SJCRH30 (cell line): ENCODE measurements around the gene MAPK13. TPM values are rescaled to one million over a fixed set of nuclear protein-coding genes. Genes with fewer than 3 reads are reported as not detected.

Experiments
- DNase-seq, 2 experiments: peaks; one replicate each; pipeline ENCODE4 v3.0.0-alpha.2; 2015 to 2020
- H3K27ac ChIP-seq: fragments of 250-450 bp; sonication (Bioruptor Pico); 2 replicates; pipeline ENCODE4 v1.5.1; 2020; ENCODE audit warnings: mild to moderate bottlenecking, moderate library complexity
- H3K27me3 ChIP-seq: fragments of 250-450 bp; sonication (Bioruptor Pico); 2 replicates; pipeline ENCODE4 v1.5.1; 2020; ENCODE audit warnings: mild to moderate bottlenecking, moderate library complexity
- H3K36me3 ChIP-seq: fragments of 250-450 bp; sonication (Bioruptor Pico); 2 replicates; pipeline ENCODE4 v1.5.1; 2020; ENCODE audit warnings: mild to moderate bottlenecking, moderate library complexity
- H3K4me1 ChIP-seq: fragments of 250-450 bp; sonication (Bioruptor Pico); 2 replicates; pipeline ENCODE4 v1.5.1; 2020; ENCODE audit warnings: mild to moderate bottlenecking, moderate library complexity
- H3K4me3 ChIP-seq: fragments of 250-450 bp; sonication (Bioruptor Pico); 2 replicates; pipeline ENCODE4 v1.5.1; 2020; ENCODE audit warnings: mild to moderate bottlenecking, moderate library complexity
- H3K9me3 ChIP-seq: fragments of 250-450 bp; sonication (Bioruptor Pico); replicated peaks from 2 replicates; pipeline ENCODE4 v1.5.1; 2020; ENCODE audit warnings: mild to moderate bottlenecking, moderate library complexity
- total RNA-seq: library from RNA; depleted of rRNA; stranded (reverse); fragments of >200 nt; shearing (Covaris generic); gene quantifications from 2 replicates; pipeline ENCODE4 v1.2.3, GENCODE V29; 2014; rRNA removed

MAPK13 gene
- total RNA-seq, 1 experiment from 2014 or later = 0.08 TPM

DNA sequence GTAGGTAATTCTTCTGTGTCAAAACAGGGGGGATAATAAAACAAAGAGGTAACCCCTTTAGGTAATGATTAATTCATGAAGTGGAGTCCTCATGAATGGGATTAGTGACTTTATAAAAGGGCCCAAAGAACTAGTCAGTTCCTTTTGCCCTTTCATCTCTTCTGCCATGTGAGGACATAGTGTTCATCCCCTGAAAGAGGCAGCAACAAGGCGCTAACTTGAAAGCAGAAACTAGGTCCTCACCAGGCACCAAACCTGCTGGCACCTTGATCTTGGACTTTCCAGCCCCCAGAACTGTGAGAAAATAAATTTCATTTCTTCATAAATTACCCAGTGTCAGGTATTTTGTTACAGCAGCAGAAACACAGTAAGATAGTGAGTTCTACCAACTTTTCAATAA is 49.8 kb downstream of the MAPK13 start:
- H3K36me3 ChIP-seq = no peaks in the 10 kb centered on the region

DNA sequence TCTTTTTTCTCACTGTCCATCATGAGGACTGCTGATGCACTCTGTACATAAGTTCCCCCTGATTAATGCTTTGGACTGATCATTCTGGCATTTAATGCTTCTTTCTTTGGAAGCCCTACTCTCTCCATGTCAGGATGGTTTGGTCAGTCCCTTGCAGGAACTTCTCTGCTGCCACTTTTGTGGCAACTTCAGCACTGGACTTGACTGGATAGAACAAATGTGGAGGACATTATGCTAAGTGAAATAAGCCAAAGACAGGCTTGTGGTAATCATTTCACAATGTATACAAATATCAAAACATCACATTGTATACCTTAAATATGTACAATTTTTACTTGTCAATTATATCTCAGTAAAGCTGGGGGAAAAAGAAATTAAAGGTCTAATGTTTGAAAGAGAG is 54.0 kb downstream of the MAPK13 start:
- Histone ChIP-seq H3K4me3 (no peak overlapping the region), H3K27me3 (no peaks in the 10 kb centered on the region), H3K9me3 (no peaks in the 10 kb centered on the region), H3K36me3 (no peaks in the 10 kb centered on the region), H3K4me1 (no peaks in the 10 kb centered on the region), H3K27ac (no peak overlapping the region)
- DNase-seq = no peak

More for the DNA sequence above, 49.8 kb downstream of the MAPK13 start:
- Histone ChIP-seq H3K27ac (no peak overlapping the region), H3K27me3 (no peaks in the 10 kb centered on the region; the same call in 1 of the 2 replicates), H3K9me3 (0 out of 2 replicates have a peak, but pooled peaks cover 4% of the 10 kb centered on the region), H3K4me3 (no peak overlapping the region), H3K4me1 (no peaks in the 10 kb centered on the region)
- no peak for DNase-seq

DNA sequence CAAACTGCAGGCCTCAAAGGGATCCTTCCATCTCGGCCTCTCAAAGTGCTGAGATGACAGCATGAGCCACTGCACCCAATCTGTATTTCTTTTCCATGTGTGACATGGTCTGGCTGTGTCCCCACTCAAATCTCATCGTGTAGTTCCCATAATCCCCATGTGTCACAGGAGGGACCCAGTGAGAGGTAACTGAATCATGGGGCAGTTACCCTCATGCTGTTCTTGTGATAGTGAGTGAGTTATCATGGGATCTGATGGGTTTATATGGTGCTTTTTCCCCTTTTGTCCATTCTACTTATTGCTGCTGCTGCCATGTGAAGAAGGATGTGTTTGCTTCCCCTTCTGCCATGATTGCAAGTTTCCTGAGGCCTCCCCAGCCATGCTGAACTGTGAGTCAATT is 55.9 kb downstream of the MAPK13 start:
- Histone ChIP-seq H3K9me3 (no peaks in the 10 kb centered on the region), H3K4me1 (no peaks in the 10 kb centered on the region), H3K36me3 (no peaks in the 10 kb centered on the region), H3K27ac (no peak overlapping the region), H3K27me3 (no peaks in the 10 kb centered on the region), H3K4me3 (no peak overlapping the region)
- no peak for DNase-seq

DNA sequence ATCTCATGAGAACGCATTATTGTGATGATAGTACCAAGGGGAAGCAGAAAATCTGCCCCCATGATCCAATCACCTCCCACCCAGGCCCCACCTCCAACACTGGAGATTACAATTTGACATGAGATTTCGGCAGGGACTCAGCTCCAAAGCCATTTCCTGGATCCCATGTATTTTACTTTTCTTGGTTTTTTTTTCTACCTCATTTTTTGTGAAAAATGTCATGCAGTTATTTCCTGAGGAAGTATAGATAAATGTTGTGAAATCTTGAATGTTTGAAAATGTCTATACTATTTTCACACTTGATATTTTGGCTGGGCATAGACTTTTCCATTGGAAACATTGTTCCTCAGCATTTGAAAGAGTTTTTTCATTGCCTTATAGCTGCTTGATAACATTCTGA is 57.1 kb downstream of the MAPK13 start:
- H3K36me3 ChIP-seq = no peaks in the 10 kb centered on the region
- H3K27ac ChIP-seq = no peak overlapping the region
- no peaks in the 10 kb centered on the region for H3K27me3 ChIP-seq
- no peaks in the 10 kb centered on the region for H3K9me3 ChIP-seq
- DNase-seq = no peak
- no peak overlapping the region for H3K4me3 ChIP-seq
- no peaks in the 10 kb centered on the region for H3K4me1 ChIP-seq

Other genes starting within 250 kb of the MAPK13 start
- gene SRPK1, start 209.4 kb upstream of the MAPK13 start, total RNA-seq = 86.8 and 101 TPM in 2 replicates
- not detected in 2 replicates for gene SLC26A8, start 105.9 kb upstream of the MAPK13 start, total RNA-seq
- 41.0 and 43.8 TPM in 2 replicates for gene MAPK14, start 102.7 kb upstream of the MAPK13 start, total RNA-seq
- gene BRPF3, start 66.2 kb downstream of the MAPK13 start, total RNA-seq = 15.8 and 16.9 TPM in 2 replicates
- gene PNPLA1, start 139.5 kb downstream of the MAPK13 start, total RNA-seq = not detected in 2 replicates
- 0.04 TPM in 1 of 2 replicates, not detected in the other for gene BNIP5, start 206.4 kb downstream of the MAPK13 start, total RNA-seq